Body of pancreas (tissue), 4 donors: ENCODE measurements around the gene FIBP. TPM values are rescaled to one million over a fixed set of nuclear protein-coding genes. Genes with fewer than 3 reads are reported as not detected.

Source experiments
- ATAC-seq: fragments of 150-250 bp; one replicate; pipeline ENCODE4 v1.9.1; 2016
- DNase-seq, 4 donors: peaks; one replicate each; pipeline ENCODE4 v3.0.0-alpha.2; 2019
- H3K27ac ChIP-seq, 4 donors: fragments of 200-600 bp; sonication (generic); 1 replicate in 3 of 4; 2 replicates in 1 of 4; pipeline versions ENCODE4 v1.5.1 to v1.6.1; 2016 to 2019; ENCODE audit warnings: mild to moderate bottlenecking in 1 of 4, mixed read lengths in 1 of 4, moderate library complexity in 1 of 4
- H3K27me3 ChIP-seq, 2 donors: fragments of 200-600 bp; sonication (generic); one replicate each; pipeline ENCODE4 v1.6.0; 2016; ENCODE audit warnings: mild to moderate bottlenecking in 1 of 2
- H3K36me3 ChIP-seq, 2 donors: fragments of 200-600 bp; sonication (generic); replicated peaks in 1 of 2; 2 replicates each; pipeline ENCODE4 v1.5.1; 2016; ENCODE audit warnings: low read depth in 2 of 2; ENCODE audit not compliant: insufficient read depth in 1 of 2
- H3K4me1 ChIP-seq: fragments of 200-600 bp; sonication (generic); one replicate; pipeline ENCODE4 v1.6.0; 2016
- H3K4me3 ChIP-seq, 2 donors: fragments of 200-600 bp; sonication (generic); 1 replicate in 1 of 2; 2 replicates in 1 of 2; pipeline ENCODE4 v1.5.1; 2016 to 2019
- H3K9me3 ChIP-seq, 3 donors: fragments of 200-600 bp; sonication (generic); 1 replicate in 2 of 3; 2 replicates in 1 of 3; pipeline ENCODE4 v1.5.1; 2016
- POLR2A ChIP-seq, 3 donors: fragments of 450-650 bp; IDR thresholded peaks; one replicate each; pipeline ENCODE4 v1.6.1; 2016; ENCODE audit warnings: antibody characterized with exemption in 3 of 3, mild to moderate bottlenecking in 2 of 3
- WGBS, 2 donors: methylation state at CpG; one replicate each; pipeline ENCODE4 v1.1.5; 2017; 5-methylcytosine and 5-hydroxymethylcytosine counted together
- intact Hi-C: fragments of 100-400 bp; cut with DNase I; formaldehyde crosslinking; loops from one replicate; pipeline ENCODE4 v1.15.1; 2023
- total RNA-seq, 2 donors: library from RNA; depleted of rRNA; stranded (reverse); fragments of >200 nt; gene quantifications; one replicate each; pipeline ENCODE4 v1.1.0, GENCODE V29; 2016
- TF ChIP-seq, protein P1 (sequence below), 7 experiments: fragments of 450-650 bp in 4 of 7; fragments of 200-600 bp in 3 of 7; sonication (generic) in 3 of 7; IDR thresholded peaks; one replicate each; pipeline ENCODE4 v1.5.1; 2016 to 2019; ENCODE audit warnings: antibody characterized with exemption in 7 of 7

Gene FIBP
- total RNA-seq, 2 donors from 2014 or later: 40.2 to 49.5 TPM

DNA sequence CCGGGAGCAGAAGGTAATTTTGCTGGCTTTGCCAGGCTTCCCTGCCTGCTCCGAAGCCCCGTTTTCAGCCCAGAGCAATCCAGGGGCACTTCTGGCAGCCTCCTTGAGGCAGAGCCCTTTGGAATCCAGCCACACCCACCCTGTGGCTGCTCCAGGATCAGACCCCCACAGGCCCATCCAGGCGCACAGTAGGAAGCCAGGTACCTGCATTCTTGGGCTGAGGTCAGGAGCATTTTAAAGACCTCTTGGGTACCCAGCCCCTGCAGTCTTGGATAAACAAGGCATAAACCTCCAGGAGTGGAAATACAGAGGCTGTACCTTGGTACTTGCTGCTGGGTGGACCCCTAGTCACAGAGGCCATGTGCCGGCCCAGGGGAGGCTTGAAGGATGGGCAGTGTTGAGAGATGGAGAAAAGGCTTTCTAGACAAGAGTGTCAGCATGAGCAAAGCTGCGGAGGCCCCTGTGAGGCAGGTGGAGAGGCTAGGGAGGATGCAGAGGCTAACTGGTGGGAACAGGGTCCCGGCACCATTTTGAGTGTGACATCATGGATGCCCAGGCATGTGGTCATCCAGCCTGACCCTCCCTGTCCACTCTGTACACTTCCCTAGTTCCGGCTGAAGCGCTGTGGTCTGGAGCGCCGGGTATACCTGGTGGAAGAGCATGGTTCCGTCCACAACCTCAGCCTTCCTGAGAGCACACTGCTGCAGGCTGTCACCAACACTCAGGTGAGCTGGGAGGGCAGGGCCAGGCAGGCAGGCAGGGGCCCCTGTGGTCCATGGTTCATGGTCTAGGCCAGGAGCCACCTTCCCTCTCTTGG is 24.2 kb downstream of the FIBP start:
- DNase-seq: peak in 1 of 4 donors; percentile 10
- WGBS, 2 donors: 80 to 83% methylated on average over 7 to 12 of the region's 12 CpGs
- no peak for TF ChIP-seq POLR2A (IDR thresholded peaks at IDR 0.05)
- TF ChIP-seq, protein P1, sequence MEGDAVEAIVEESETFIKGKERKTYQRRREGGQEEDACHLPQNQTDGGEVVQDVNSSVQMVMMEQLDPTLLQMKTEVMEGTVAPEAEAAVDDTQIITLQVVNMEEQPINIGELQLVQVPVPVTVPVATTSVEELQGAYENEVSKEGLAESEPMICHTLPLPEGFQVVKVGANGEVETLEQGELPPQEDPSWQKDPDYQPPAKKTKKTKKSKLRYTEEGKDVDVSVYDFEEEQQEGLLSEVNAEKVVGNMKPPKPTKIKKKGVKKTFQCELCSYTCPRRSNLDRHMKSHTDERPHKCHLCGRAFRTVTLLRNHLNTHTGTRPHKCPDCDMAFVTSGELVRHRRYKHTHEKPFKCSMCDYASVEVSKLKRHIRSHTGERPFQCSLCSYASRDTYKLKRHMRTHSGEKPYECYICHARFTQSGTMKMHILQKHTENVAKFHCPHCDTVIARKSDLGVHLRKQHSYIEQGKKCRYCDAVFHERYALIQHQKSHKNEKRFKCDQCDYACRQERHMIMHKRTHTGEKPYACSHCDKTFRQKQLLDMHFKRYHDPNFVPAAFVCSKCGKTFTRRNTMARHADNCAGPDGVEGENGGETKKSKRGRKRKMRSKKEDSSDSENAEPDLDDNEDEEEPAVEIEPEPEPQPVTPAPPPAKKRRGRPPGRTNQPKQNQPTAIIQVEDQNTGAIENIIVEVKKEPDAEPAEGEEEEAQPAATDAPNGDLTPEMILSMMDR (IDR thresholded peaks at IDR 0.05): no peak
- intact Hi-C loops: no loop called here
- Histone ChIP-seq H3K4me1 (peaks cover 24% of the 10 kb centered on the region), H3K27ac (no peak overlapping the region), H3K27me3 (no peaks in the 10 kb centered on the region), H3K36me3 (peaks cover 3 to 20% of the 10 kb centered on the region in 2 donors), H3K9me3 (no peaks in the 10 kb centered on the region), H3K4me3 (no peak overlapping the region)
- no peak for ATAC-seq

DNA sequence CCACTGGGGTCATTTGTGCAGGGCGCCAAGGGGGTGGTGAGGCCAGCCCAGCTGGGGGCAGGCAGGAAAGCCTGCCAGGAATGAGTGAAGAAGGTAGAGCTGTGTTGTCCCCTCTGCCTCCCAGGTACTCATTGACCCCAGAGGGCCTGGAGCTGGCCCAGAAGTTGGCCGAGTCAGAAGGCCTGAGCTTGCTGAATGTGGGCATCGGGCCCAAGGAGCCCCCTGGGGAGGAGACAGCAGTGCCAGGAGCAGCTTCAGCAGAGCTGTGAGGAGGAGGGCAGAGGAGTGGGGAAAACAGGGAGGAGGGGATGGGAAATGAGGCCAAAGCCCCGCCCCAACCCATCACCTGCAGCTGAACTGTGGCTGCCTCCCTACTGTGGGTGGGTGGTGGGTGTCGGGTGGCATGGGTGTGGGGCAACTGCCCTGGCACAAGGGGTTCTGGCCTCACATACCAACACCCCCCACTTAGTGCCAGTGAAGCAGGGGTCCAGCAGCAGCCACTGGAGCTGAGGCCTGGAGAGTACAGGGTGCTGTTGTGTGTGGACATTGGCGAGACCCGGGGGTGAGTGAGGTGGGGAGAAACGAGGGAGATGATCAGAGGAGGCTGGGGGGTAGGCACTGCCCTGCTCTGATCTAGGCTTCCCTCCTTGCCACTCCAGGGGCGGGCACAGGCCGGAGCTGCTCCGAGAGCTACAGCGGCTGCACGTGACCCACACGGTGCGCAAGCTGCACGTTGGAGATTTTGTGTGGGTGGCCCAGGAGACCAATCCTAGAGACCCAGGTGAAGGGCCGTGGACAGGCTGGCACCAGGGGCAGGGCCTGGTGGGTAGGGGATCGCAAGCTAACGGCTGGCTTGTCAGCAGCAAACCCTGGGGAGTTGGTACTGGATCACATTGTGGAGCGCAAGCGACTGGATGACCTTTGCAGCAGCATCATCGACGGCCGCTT is 25.1 kb downstream of the FIBP start:
- Histone ChIP-seq H3K36me3 (peaks cover 3 to 20% of the 10 kb centered on the region in 2 donors), H3K9me3 (no peaks in the 10 kb centered on the region), H3K4me3 (no peak overlapping the region), H3K4me1 (peaks cover 32% of the 10 kb centered on the region), H3K27ac (no peak overlapping the region), H3K27me3 (no peaks in the 10 kb centered on the region)
- ATAC-seq: no peak
- DNase-seq: peak in 1 of 4 donors; percentile 12
- 87 to 91% methylated on average over 13 to 24 of the region's 24 CpGs for WGBS, 2 donors
- no peak for TF ChIP-seq POLR2A (IDR thresholded peaks at IDR 0.05)
- TF ChIP-seq, protein P1 (IDR thresholded peaks at IDR 0.05): no peak
- intact Hi-C loops: no loop called here

DNA sequence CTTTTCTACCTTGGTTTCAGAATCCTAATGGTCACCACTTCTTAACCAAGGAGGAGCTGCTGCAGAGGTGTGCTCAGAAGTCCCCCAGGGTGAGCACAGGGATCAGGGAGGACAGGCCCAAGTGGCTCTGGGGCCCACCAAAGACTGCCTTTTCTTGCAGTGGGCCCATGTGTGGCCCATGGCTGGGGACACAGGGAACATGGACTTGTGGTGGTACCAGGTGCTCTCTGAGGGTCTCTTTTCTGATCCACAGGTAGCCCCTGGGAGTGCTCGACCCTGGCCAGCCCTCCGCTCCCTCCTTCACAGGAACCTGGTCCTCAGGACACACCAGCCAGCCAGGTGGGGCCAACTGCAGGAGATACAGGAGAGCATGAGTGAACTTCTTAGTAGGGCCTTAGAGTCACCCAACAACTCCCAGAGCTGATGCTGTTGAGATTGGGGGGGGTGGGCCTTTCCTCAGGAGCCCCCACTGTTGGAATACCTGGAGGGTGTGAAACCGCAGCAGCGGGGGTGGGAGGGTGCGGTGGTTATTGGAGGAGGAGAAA is 26.0 kb downstream of the FIBP start:
- peaks cover 32% of the 10 kb centered on the region for H3K4me1 ChIP-seq
- no peak overlapping the region for H3K4me3 ChIP-seq
- no peak for TF ChIP-seq POLR2A (IDR thresholded peaks at IDR 0.05)
- TF ChIP-seq, protein P1 (IDR thresholded peaks at IDR 0.05): no peak
- ATAC-seq (no peak), DNase-seq (peak in 1 of 4 donors; percentile 14)
- peaks cover 3 to 20% of the 10 kb centered on the region in 2 donors for H3K36me3 ChIP-seq
- H3K27ac ChIP-seq: no peak overlapping the region
- 74 to 85% methylated on average over 3 to 5 of the region's 5 CpGs for WGBS, 2 donors
- no peaks in the 10 kb centered on the region for H3K9me3 ChIP-seq
- no peaks in the 10 kb centered on the region for H3K27me3 ChIP-seq
- intact Hi-C loops: no loop called here

DNA sequence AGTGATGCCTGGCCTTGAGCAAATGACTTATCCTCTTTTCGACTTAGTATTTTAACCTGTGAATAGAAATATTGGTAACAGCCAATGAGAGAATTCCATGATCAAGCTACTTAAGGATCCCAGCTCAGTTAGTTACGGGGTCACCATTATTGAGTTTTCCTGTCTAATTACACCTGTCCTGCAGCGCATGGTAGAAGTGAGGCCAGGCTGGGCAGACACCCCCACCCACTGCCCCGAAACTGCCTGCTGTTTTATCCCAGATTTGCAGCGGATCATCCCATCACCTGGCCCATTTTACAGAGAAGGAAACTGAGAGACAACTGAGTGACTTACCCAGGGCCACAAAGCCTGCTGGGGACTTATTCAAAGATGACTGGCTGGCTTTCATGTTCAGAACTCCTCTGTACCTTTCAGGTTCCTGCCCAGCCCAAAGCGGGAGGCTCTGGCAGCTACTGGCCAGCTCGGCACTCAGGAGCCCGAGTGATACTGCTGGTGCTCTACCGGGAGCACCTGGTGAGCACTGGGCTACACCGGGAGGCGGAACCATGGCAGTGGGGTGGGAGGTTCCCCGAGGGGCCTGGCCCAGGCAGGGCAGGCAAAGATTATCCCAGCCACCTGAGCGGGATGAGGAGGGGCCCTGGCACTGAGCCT is 26.6 kb downstream of the FIBP start:
- peaks cover 36% of the 10 kb centered on the region for H3K4me1 ChIP-seq
- peaks cover 3 to 19% of the 10 kb centered on the region in 2 donors for H3K36me3 ChIP-seq
- no peak overlapping the region for H3K4me3 ChIP-seq
- 75 to 82% methylated on average over 13 of the region's 13 CpGs for WGBS, 2 donors
- ATAC-seq (no peak), DNase-seq (no peak)
- TF ChIP-seq, protein P1 (IDR thresholded peaks at IDR 0.05): no peak
- no peak for TF ChIP-seq POLR2A (IDR thresholded peaks at IDR 0.05)
- H3K27ac ChIP-seq: no peak overlapping the region
- intact Hi-C loops: no loop called here
- no peaks in the 10 kb centered on the region for H3K9me3 ChIP-seq
- no peaks in the 10 kb centered on the region for H3K27me3 ChIP-seq
